BLaER1 treated with 17β-estradiol and CSF1 and Interleukin-3, amounts not matched to agents 10 nM and 100 nM (cell line): ENCODE measurements around the gene DELE1.

ENCODE experiments used
- H3K27ac ChIP-seq, 11 experiments: shearing (Covaris generic); formaldehyde crosslinking; 2 replicates each; pipeline ENCODE4 v1.8.1; 2022
- H3K27me3 ChIP-seq, 11 experiments: shearing (Covaris generic); formaldehyde crosslinking; 2 replicates each; pipeline ENCODE4 v1.8.1; 2022
- H3K36me3 ChIP-seq, 11 experiments: shearing (Covaris generic); formaldehyde crosslinking; 2 replicates each; pipeline ENCODE4 v1.8.1; 2022
- H3K4me1 ChIP-seq, 10 experiments: shearing (Covaris generic); formaldehyde crosslinking; 2 replicates each; pipeline ENCODE4 v1.8.1; 2022
- H3K4me2 ChIP-seq, 11 experiments: shearing (Covaris generic); formaldehyde crosslinking; 2 replicates each; pipeline ENCODE4 v1.8.1; 2022
- H3K4me3 ChIP-seq, 10 experiments: shearing (Covaris generic); formaldehyde crosslinking; 2 replicates each; pipeline ENCODE4 v1.8.1; 2022
- H3K9ac ChIP-seq, 11 experiments: shearing (Covaris generic); formaldehyde crosslinking; 2 replicates each; pipeline ENCODE4 v1.8.1; 2022
- H3K9me3 ChIP-seq, 11 experiments: shearing (Covaris generic); formaldehyde crosslinking; replicated peaks in 1 of 11; 2 replicates each; pipeline ENCODE4 v1.8.1; 2022
- H4K20me1 ChIP-seq, 11 experiments: shearing (Covaris generic); formaldehyde crosslinking; 2 replicates each; pipeline ENCODE4 v1.8.1; 2022
- Cebpa-rat ChIP-seq, 11 experiments: shearing (Covaris generic); IDR thresholded peaks; 2 replicates each; pipeline ENCODE4 v1.8.1; 2022

DELE1 gene

GRCh38 chr5:141923448-141924313 is at the start of gene DELE1:
DELE1 (plus strand) TSS chr5:141923871; CDS start chr5:141923942, 71 bp downstream.
- H3K9ac ChIP-seq = peak within 1 kb of the TSS; percentile 88 to 95 (median 93)
- H3K4me3 ChIP-seq = peak within 1 kb of the TSS; percentile 61 to 78 (median 68)
- TF ChIP-seq Cebpa-rat (IDR thresholded peaks at IDR 0.05) = no peak
- peaks cover 36 to 44% (median 37%) of the 10 kb centered on the region in 11 experiments for H3K36me3 ChIP-seq
- peaks cover 19 to 55% (median 28%) of the 10 kb centered on the region in 10 experiments for H3K4me1 ChIP-seq
- no peaks in the 10 kb centered on the region for H3K9me3 ChIP-seq
- peaks cover 6 to 41% (median 23%) of the 10 kb centered on the region in 11 experiments; a peak in 15 of 22 replicates for H4K20me1 ChIP-seq
- H3K4me2 ChIP-seq = peak within 1 kb of the TSS; percentile 88 to 99 (median 95)
- no peaks in the 10 kb centered on the region for H3K27me3 ChIP-seq
- H3K27ac ChIP-seq = peak within 1 kb of the TSS; percentile 87 to 97 (median 95)

- H3K9ac ChIP-seq = no peak overlapping the region
- H3K27me3 ChIP-seq = peaks cover 52 to 80% (median 62%) of the 10 kb centered on the region in 11 experiments
- H3K36me3 ChIP-seq = no peaks in the 10 kb centered on the region
Observed at GRCh38 chr5:141873933-141874261, 49.8 kb upstream of the DELE1 start.

GRCh38 chr5:141874262-141874964 is 49.3 kb upstream of the DELE1 start:
- Histone ChIP-seq H3K9me3 (no peaks in the 10 kb centered on the region), H3K9ac (no peak overlapping the region), H3K27me3 (peaks cover 54 to 83% (median 66%) of the 10 kb centered on the region in 11 experiments), H3K4me1 (peaks cover 16 to 31% (median 26%) of the 10 kb centered on the region in 10 experiments), H3K36me3 (no peaks in the 10 kb centered on the region), H3K4me2 (no peak overlapping the region), H3K27ac (no peak overlapping the region), H4K20me1 (peaks cover 0 to 42% (median 19%) of the 10 kb centered on the region in 11 experiments; a peak in 15 of 22 replicates), H3K4me3 (no peak overlapping the region)
- TF ChIP-seq Cebpa-rat (IDR thresholded peaks at IDR 0.05) = no peak

More at GRCh38 chr5:141873933-141874261, 49.8 kb upstream of the DELE1 start:
- no peaks in the 10 kb centered on the region for H3K9me3 ChIP-seq
- H3K4me3 ChIP-seq = no peak overlapping the region
- H3K4me1 ChIP-seq = peaks cover 11 to 26% (median 21%) of the 10 kb centered on the region in 10 experiments
- TF ChIP-seq Cebpa-rat (IDR thresholded peaks at IDR 0.05) = no peak
- H3K27ac ChIP-seq = no peak overlapping the region
- no peak overlapping the region for H3K4me2 ChIP-seq
- H4K20me1 ChIP-seq = peaks cover 0 to 44% (median 18%) of the 10 kb centered on the region in 11 experiments; a peak in 15 of 22 replicates

GRCh38 chr5:141875022-141875740 is 48.5 kb upstream of the DELE1 start:
- Histone ChIP-seq H3K27ac (no peak overlapping the region), H3K9ac (no peak overlapping the region), H4K20me1 (peaks cover 0 to 49% (median 22%) of the 10 kb centered on the region in 11 experiments; a peak in 16 of 22 replicates), H3K4me2 (no peak overlapping the region), H3K9me3 (no peaks in the 10 kb centered on the region), H3K4me3 (no peak overlapping the region), H3K4me1 (peaks cover 24 to 39% (median 33%) of the 10 kb centered on the region in 10 experiments), H3K27me3 (peaks cover 54 to 77% (median 64%) of the 10 kb centered on the region in 11 experiments), H3K36me3 (no peaks in the 10 kb centered on the region)
- TF ChIP-seq Cebpa-rat (IDR thresholded peaks at IDR 0.05) = no peak

- Histone ChIP-seq H3K4me2 (peak overlapping the region; percentile 39 to 59 (median 50); a peak in 21 of 22 replicates), H3K27ac (no peak overlapping the region), H3K4me1 (peaks cover 30 to 45% (median 37%) of the 10 kb centered on the region in 10 experiments), H3K4me3 (peak overlapping the region in 4 of 10 experiments; percentile 22 to 44 (median 36); a peak in 7 of 20 replicates), H3K36me3 (no peaks in the 10 kb centered on the region), H3K9me3 (no peaks in the 10 kb centered on the region), H3K9ac (no peak overlapping the region), H3K27me3 (peaks cover 54 to 71% (median 61%) of the 10 kb centered on the region in 11 experiments), H4K20me1 (peaks cover 0 to 54% (median 22%) of the 10 kb centered on the region in 11 experiments; a peak in 16 of 22 replicates)
- TF ChIP-seq Cebpa-rat (IDR thresholded peaks at IDR 0.05) = no peak
Observed at GRCh38 chr5:141875795-141876627, 47.7 kb upstream of the DELE1 start.

- no peak overlapping the region for H3K9ac ChIP-seq
- H3K4me3 ChIP-seq = peak overlapping the region in 4 of 10 experiments; percentile 22 to 44 (median 36); a peak in 6 of 20 replicates
- peak overlapping the region; percentile 39 to 59 (median 50); a peak in 17 of 22 replicates for H3K4me2 ChIP-seq
- H3K9me3 ChIP-seq = no peaks in the 10 kb centered on the region
- H3K4me1 ChIP-seq = peaks cover 30 to 45% (median 40%) of the 10 kb centered on the region in 10 experiments
- no peak for TF ChIP-seq Cebpa-rat (IDR thresholded peaks at IDR 0.05)
- H4K20me1 ChIP-seq = peaks cover 0 to 58% (median 22%) of the 10 kb centered on the region in 11 experiments; a peak in 16 of 22 replicates
- H3K27ac ChIP-seq = no peak overlapping the region
- peaks cover 57 to 78% (median 66%) of the 10 kb centered on the region in 11 experiments for H3K27me3 ChIP-seq
- no peaks in the 10 kb centered on the region for H3K36me3 ChIP-seq
Observed at GRCh38 chr5:141876628-141877355, 46.9 kb upstream of the DELE1 start.

GRCh38 chr5:141877356-141878185 is 46.1 kb upstream of the DELE1 start:
- Histone ChIP-seq H3K9ac (peak overlapping the region in 7 of 11 experiments; percentile 2 to 58 (median 41); a peak in 6 of 22 replicates), H3K4me2 (peak overlapping the region; percentile 68 to 90 (median 87)), H3K4me3 (peak overlapping the region; percentile 44 to 67 (median 55)), H3K36me3 (no peaks in the 10 kb centered on the region), H3K27ac (no peak overlapping the region), H3K27me3 (peaks cover 65 to 86% (median 73%) of the 10 kb centered on the region in 11 experiments), H3K9me3 (no peaks in the 10 kb centered on the region), H3K4me1 (peaks cover 30 to 51% (median 45%) of the 10 kb centered on the region in 10 experiments), H4K20me1 (peaks cover 0 to 64% (median 22%) of the 10 kb centered on the region in 11 experiments; a peak in 16 of 22 replicates)
- no peak for TF ChIP-seq Cebpa-rat (IDR thresholded peaks at IDR 0.05)
